OCI-LY1 (cell line): ENCODE results near the gene TIMP2.
A peak's percentile ranks its signal among the peaks of the same experiment; 100 is the strongest.

Experiments used
- H2AFZ ChIP-seq: fragments of 200-600 bp; sonication (generic), shearing (Covaris generic); 2 replicates; pipeline ENCODE4 v1.6.0; 2014; ENCODE audit warnings: antibody characterized with exemption, mild to moderate bottlenecking, low read length
- H3F3A ChIP-seq: fragments of 200-600 bp; sonication (generic), shearing (Covaris generic); 2 replicates; pipeline ENCODE4 v1.6.0; 2014; ENCODE audit warnings: mild to moderate bottlenecking, antibody characterized with exemption, low read length, moderate library complexity; ENCODE audit not compliant: insufficient read depth
- H3K27ac ChIP-seq: fragments of 200-600 bp; sonication (generic); 2 replicates; pipeline ENCODE4 v1.5.1; 2014; ENCODE audit warnings: low read length, mixed run types, mild to moderate bottlenecking, low read depth; ENCODE audit not compliant: poor library complexity, severe bottlenecking
- H3K27me3 ChIP-seq: fragments of 200-600 bp; sonication (generic); 2 replicates; pipeline ENCODE4 v1.6.0; 2014; ENCODE audit warnings: antibody characterized with exemption, mild to moderate bottlenecking, low read length, moderate library complexity; ENCODE audit not compliant: insufficient read depth
- H3K36me3 ChIP-seq: fragments of 200-600 bp; sonication (generic); 2 replicates; pipeline ENCODE4 v1.6.1; 2014; ENCODE audit warnings: mild to moderate bottlenecking, antibody characterized with exemption, low read length, moderate library complexity, mixed read lengths; ENCODE audit not compliant: insufficient read depth
- H3K4me1 ChIP-seq: fragments of 200-600 bp; sonication (generic); 2 replicates; pipeline ENCODE4 v1.5.1; 2014; ENCODE audit warnings: mild to moderate bottlenecking, low read length, moderate library complexity; ENCODE audit not compliant: insufficient read depth, severe bottlenecking
- H3K4me2 ChIP-seq: fragments of 200-600 bp; sonication (generic), shearing (Covaris generic); 2 replicates; pipeline ENCODE4 v1.6.1; 2014; ENCODE audit warnings: low read length
- H3K4me3 ChIP-seq: fragments of 200-600 bp; sonication (generic); 2 replicates; pipeline ENCODE4 v1.5.1; 2014; ENCODE audit warnings: low read length, low read depth, mild to moderate bottlenecking, mixed read lengths; ENCODE audit not compliant: poor library complexity, severe bottlenecking
- H3K79me2 ChIP-seq: fragments of 200-600 bp; shearing (Covaris generic); 2 replicates; pipeline ENCODE4 v1.6.1; 2016; ENCODE audit warnings: mixed run types, low read length, mixed read lengths; ENCODE audit not compliant: insufficient read depth
- H3K9ac ChIP-seq: fragments of 200-600 bp; sonication (generic), shearing (Covaris generic); 2 replicates; pipeline ENCODE4 v1.6.1; 2014; ENCODE audit warnings: mild to moderate bottlenecking, low read length, mixed read lengths
- H3K9me2 ChIP-seq: fragments of 200-600 bp; sonication (generic), shearing (Covaris generic); 2 replicates; pipeline ENCODE4 v1.6.1; 2014; ENCODE audit warnings: low read depth, mild to moderate bottlenecking, low read length, mixed read lengths
- H3K9me3 ChIP-seq: fragments of 200-600 bp; shearing (Covaris generic); 2 replicates; pipeline ENCODE4 v1.6.1; 2014; ENCODE audit warnings: low read length, mixed read lengths
- H4K20me1 ChIP-seq: fragments of 200-600 bp; sonication (generic), shearing (Covaris generic); 2 replicates; pipeline ENCODE4 v1.6.0; 2016; ENCODE audit warnings: mild to moderate bottlenecking, low read length; ENCODE audit not compliant: insufficient read depth
- EZH2 ChIP-seq: fragments of 200-600 bp; sonication (generic), shearing (Covaris generic); IDR thresholded peaks from 2 replicates; pipeline ENCODE4 v1.8.0; 2017; ENCODE audit warnings: borderline replicate concordance, mixed run types, mild to moderate bottlenecking, antibody characterized with exemption, low read length, moderate library complexity, mixed read lengths
- TF ChIP-seq, protein P1 (sequence below): fragments of 200-600 bp; sonication (generic), shearing (Covaris generic); IDR thresholded peaks from 2 replicates; pipeline ENCODE4 v1.5.1; 2017; ENCODE audit warnings: mild to moderate bottlenecking, antibody characterized with exemption, low read length, moderate library complexity, mixed read lengths

Gene TIMP2

DNA sequence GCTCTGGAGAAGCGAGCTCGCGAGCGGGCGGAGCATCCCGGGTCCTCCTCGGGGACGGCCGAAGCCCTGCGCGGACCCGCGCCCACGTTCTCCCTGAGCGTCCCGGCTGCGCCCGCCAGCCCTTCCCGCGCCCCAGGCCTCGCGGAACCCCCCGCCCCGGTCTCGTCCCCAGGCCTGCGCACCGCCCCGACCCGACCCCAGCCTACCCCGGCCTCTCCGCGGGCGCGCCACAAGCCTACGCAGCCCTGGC, 84.7 kb downstream of the TIMP2 start:
- peak overlapping the region; percentile 88 for H3K9ac ChIP-seq
- peaks cover 27% of the 10 kb centered on the region for H3K79me2 ChIP-seq
- no peaks in the 10 kb centered on the region for H3K9me2 ChIP-seq
- H3K36me3 ChIP-seq, result peaks cover 27% of the 10 kb centered on the region
- peaks cover 30% of the 10 kb centered on the region for H3K4me1 ChIP-seq
- no peaks in the 10 kb centered on the region for H3F3A ChIP-seq
- H4K20me1 ChIP-seq, result no peaks in the 10 kb centered on the region
- H3K9me3 ChIP-seq, result no peaks in the 10 kb centered on the region
- peak overlapping the region; percentile 89 for H3K4me2 ChIP-seq
- H3K27me3 ChIP-seq, result no peaks in the 10 kb centered on the region
- H3K27ac ChIP-seq, result no peak overlapping the region
- no peak for TF ChIP-seq EZH2
- TF ChIP-seq, protein P1, sequence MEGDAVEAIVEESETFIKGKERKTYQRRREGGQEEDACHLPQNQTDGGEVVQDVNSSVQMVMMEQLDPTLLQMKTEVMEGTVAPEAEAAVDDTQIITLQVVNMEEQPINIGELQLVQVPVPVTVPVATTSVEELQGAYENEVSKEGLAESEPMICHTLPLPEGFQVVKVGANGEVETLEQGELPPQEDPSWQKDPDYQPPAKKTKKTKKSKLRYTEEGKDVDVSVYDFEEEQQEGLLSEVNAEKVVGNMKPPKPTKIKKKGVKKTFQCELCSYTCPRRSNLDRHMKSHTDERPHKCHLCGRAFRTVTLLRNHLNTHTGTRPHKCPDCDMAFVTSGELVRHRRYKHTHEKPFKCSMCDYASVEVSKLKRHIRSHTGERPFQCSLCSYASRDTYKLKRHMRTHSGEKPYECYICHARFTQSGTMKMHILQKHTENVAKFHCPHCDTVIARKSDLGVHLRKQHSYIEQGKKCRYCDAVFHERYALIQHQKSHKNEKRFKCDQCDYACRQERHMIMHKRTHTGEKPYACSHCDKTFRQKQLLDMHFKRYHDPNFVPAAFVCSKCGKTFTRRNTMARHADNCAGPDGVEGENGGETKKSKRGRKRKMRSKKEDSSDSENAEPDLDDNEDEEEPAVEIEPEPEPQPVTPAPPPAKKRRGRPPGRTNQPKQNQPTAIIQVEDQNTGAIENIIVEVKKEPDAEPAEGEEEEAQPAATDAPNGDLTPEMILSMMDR, result no peak
- no peak overlapping the region for H2AFZ ChIP-seq
- H3K4me3 ChIP-seq, result peak overlapping the region; percentile 70

DNA sequence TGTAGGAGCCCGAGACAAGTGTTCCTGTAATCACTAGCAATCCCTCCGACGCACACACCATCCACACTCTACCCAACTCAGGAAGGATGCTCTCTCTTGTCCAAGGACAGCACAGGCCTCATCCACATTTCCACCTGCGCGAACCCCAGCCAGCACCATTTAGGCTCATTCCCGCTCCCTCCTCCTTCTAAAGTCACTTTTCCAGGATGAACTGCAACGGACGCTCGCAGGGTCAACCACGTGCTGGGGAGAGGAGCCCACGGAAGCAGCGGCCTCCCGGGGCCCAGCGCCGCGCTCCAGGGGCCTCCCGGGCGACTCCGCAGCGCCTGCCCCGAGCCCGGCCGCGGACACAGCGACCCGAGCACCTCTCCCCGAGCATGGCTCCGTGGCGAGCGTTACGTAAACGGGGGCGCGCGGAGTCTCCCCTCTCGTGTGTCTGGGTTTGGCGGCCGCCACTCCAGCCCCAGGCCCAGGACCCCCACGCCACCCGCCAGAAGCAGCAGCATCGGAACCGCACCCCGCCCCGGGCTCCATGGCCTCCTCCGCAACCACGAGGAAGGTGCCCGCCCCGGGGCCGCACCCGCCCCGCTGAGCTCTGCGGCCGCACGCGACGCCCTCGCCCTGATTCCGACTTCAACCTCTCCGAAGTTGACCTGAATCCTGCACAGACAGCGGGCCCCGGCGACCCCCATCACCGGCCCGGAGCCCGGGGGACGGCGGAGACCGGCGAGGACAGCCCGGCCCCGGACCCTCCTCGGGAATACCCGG, 85.2 kb downstream of the TIMP2 start:
- Histone ChIP-seq H3K4me3 (peak overlapping the region; percentile 70), H4K20me1 (no peaks in the 10 kb centered on the region), H2AFZ (no peak overlapping the region), H3K27me3 (no peaks in the 10 kb centered on the region), H3K79me2 (peaks cover 27% of the 10 kb centered on the region), H3K27ac (no peak overlapping the region), H3K9ac (peak overlapping the region; percentile 88), H3K9me2 (no peaks in the 10 kb centered on the region), H3K9me3 (no peaks in the 10 kb centered on the region), H3K36me3 (peaks cover 32% of the 10 kb centered on the region), H3F3A (no peaks in the 10 kb centered on the region), H3K4me1 (peaks cover 30% of the 10 kb centered on the region), H3K4me2 (peak overlapping the region; percentile 89)
- TF ChIP-seq EZH2, result no peak
- TF ChIP-seq, protein P1, result no peak

DNA sequence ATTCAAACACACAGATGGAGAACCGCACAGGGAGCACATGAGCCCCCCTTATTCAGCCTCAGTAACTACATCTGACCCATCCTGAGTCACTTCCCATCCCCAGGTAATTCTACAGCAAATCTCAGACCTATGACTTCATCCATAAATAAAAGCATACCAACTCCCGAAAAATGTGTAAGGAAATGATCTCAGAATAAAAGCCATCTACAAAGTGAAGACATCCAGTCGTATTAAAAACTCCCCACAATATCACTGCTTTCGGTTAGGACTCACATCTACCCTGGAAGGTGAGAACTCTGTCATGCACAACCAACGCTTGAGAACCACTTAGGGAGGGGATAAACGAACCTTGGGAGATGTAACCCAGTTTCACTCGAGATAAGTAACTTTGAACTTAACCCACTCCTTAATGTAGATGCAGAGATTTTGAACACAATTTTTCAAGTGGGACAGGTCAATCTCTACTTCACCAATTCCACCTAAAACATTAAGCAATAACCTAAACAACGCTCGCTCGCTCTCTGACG, 85.9 kb downstream of the TIMP2 start:
- Histone ChIP-seq H3K9me3 (no peaks in the 10 kb centered on the region), H3K27me3 (no peaks in the 10 kb centered on the region), H3K36me3 (peaks cover 39% of the 10 kb centered on the region), H2AFZ (no peak overlapping the region), H3K4me1 (peaks cover 30% of the 10 kb centered on the region), H3K27ac (no peak overlapping the region), H3K79me2 (peaks cover 27% of the 10 kb centered on the region), H3K4me2 (peak overlapping the region; percentile 89), H4K20me1 (no peaks in the 10 kb centered on the region), H3K9ac (peak overlapping the region; percentile 88), H3K9me2 (no peaks in the 10 kb centered on the region), H3F3A (no peaks in the 10 kb centered on the region), H3K4me3 (peak overlapping the region; percentile 70)
- TF ChIP-seq, protein P1, result no peak
